ENCODE measurements around the gene PRPF8. TPM values are rescaled to one million over a fixed set of nuclear protein-coding genes. Genes with fewer than 3 reads are reported as not detected.
"Not testable (repeated sequence)": the region's sequence is repeated elsewhere in the genome, so short reads cannot be mapped to it uniquely, and the experiment has no call there.

The PRPF8 gene
- polyA plus RNA-seq, 3 donors = 52.0 to 86.7 (median 67.5) TPM

- H3K27ac ChIP-seq (ENCODE audit: low read depth, low read length) = no peak overlapping the region
- WGBS, 3 donors = 71 to 73% (median 71%) methylated on average over 19 of the region's 19 CpGs
Measured at GRCh38 chr17:1718362-1719165, 33.9 kb upstream of the PRPF8 start.

GRCh38 chr17:1716912-1717695, 32.4 kb upstream of the PRPF8 start:
- H3K27ac ChIP-seq (ENCODE audit: low read depth, low read length) = peak overlapping the region; percentile 96
- WGBS, 3 donors = 0 to 1% (median 0%) methylated on average over 13 of the region's 13 CpGs

DNA sequence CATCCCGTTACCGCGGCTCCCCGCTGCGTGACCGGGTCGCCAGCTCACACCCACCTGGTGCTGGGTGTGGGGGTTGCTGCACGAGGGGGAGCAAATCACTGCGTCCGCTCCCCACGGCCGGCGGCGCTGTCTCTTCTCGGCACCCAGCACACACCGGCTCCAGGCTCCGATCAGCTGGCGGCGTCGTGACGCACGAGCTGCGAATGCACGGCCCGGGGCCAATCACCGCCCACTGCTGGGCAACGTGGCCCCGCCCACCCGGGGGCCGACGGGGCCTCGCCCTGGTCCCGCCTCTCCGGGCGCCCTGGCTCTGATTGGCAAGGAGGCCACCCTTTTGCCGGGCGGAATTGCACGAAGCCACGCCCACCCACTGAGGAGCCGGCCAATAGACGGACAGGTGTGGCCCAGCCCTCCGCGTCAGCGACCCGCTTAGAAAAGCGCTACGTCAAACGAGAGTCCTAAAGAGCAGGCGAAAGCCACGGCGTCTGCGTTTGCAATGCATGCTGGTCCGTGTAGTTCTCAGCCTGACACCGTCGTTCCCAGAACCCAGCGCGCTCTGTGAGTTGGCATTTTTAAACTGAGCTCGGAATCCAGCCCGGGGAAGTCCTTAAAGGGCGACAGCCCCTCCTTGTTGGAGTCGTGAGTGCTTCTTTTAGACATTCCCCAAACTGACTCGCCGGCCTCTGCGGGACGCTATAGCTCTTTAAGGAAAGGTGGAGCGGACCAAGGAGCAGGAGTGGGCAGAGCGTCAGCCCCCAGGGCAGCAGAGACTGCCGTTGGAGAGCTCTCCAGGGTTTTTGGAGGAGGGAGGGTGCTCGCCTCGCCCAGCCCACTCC, 31.6 kb upstream of the PRPF8 start:
- peak overlapping the region; percentile 97 for H3K27ac ChIP-seq (ENCODE audit: low read depth, low read length)
- WGBS, 3 donors = 0 to 1% (median 1%) methylated on average over 65 to 70 of the region's 70 CpGs

DNA sequence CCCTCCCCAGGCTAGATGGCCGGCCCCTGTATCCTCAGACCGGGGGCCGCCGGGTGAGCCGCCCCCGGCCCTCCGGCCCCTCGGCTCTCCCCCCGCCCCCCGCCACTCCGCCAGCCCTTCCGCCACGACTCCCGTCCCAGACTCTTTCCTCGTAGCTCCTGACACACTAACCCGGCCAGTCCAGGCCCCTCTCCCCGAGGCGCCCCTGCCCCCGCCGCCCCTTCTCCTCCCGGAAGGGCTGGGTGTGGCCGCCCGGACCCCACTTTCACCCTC, 31.1 kb upstream of the PRPF8 start:
- H3K27ac ChIP-seq (ENCODE audit: low read depth, low read length) = peak overlapping the region; percentile 97
- WGBS, 3 donors = 0 to 2% (median 0%) methylated on average over 18 to 23 of the region's 23 CpGs

GRCh38 chr17:1714980-1715802, 30.5 kb upstream of the PRPF8 start:
- peak overlapping the region; percentile 97 for H3K27ac ChIP-seq (ENCODE audit: low read depth, low read length)
- WGBS, 3 donors = 1 to 2% (median 2%) methylated on average over 28 to 32 of the region's 32 CpGs

- 4 to 8% (median 5%) methylated on average over 12 to 19 of the region's 19 CpGs for WGBS, 3 donors
Measured at GRCh38 chr17:1714427-1714979, 29.8 kb upstream of the PRPF8 start.

GRCh38 chr17:1713878-1714426, 29.3 kb upstream of the PRPF8 start:
- H3K27ac ChIP-seq (ENCODE audit: low read depth, low read length) = peak overlapping the region; percentile 87
- WGBS, 3 donors = 6 to 14% (median 12%) methylated on average over 11 of the region's 11 CpGs

More at GRCh38 chr17:1714427-1714979, 29.8 kb upstream of the PRPF8 start:
- H3K27ac ChIP-seq (ENCODE audit: low read depth, low read length) = peak overlapping the region; percentile 87

DNA sequence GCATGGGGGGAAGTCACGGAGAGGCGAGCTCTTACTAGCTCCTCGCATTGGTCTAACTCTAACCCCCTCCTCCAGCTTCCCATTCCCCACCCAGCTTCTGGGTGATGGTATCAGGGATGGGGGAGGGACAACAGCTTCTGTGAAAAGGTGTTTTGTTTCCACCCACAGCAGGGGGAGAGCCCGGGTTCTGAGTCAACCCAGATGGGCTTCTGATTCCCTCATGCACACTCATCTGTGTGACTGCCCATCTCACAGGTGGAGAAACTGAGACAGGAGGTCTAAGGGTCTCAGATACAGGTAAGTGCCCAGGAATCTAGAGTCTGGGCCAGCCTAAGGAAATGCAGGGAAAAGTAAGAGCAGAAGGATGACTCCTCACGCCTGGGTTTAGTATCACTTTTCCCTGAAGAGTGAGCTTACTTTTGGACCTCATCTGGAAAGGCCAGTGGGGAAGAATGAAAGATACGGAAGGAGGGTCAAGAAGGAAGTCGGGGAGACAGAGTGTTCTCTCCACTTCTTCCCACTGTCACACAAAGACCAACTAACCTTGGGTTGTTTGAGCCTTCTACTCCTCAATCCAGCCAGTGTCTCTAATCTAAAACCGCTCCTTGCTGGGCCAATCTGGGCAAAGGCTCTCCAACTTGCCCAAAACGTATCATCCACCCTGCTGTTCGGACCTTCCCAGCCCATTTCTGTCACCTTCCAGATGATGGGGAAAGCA, 28.7 kb upstream of the PRPF8 start:
- H3K27ac ChIP-seq (ENCODE audit: low read depth, low read length) = no peak overlapping the region
- WGBS, 3 donors = 61 to 76% (median 68%) methylated on average over 10 of the region's 10 CpGs

- WGBS, 3 donors = 67 to 90% (median 89%) methylated on average over 8 of the region's 8 CpGs
- H3K27ac ChIP-seq (ENCODE audit: low read depth, low read length) = no peak overlapping the region
Measured at GRCh38 chr17:1712271-1712670, 27.6 kb upstream of the PRPF8 start.

- 75 to 79% (median 77%) methylated on average over 4 of the region's 4 CpGs for WGBS, 3 donors
- no peak overlapping the region for H3K27ac ChIP-seq (ENCODE audit: low read depth, low read length)
Measured at GRCh38 chr17:1711804-1712203, 27.1 kb upstream of the PRPF8 start.

GRCh38 chr17:1710807-1711553, 26.3 kb upstream of the PRPF8 start:
- H3K27ac ChIP-seq (ENCODE audit: low read depth, low read length) = peak overlapping the region; percentile 49
- WGBS, 3 donors = 21 to 33% (median 24%) methylated on average over 14 of the region's 14 CpGs

- 1 to 2% (median 1%) methylated on average over 69 to 83 of the region's 83 CpGs for WGBS, 3 donors
- peak within 1 kb of the TSS; percentile 49 for H3K27ac ChIP-seq (ENCODE audit: low read depth, low read length)
Measured at GRCh38 chr17:1709971-1710806, 25.5 kb upstream of the PRPF8 start, which contains the start of gene TLCD2. Gene TLCD2, minus strand, starts transcription at chr17:1710377. Its CDS starts 135 bp downstream, at chr17:1710242.

GRCh38 chr17:1709403-1709951, 24.8 kb upstream of the PRPF8 start:
- H3K27ac ChIP-seq (ENCODE audit: low read depth, low read length) = no peak overlapping the region
- 3 to 7% (median 7%) methylated on average over 14 to 16 of the region's 16 CpGs for WGBS, 3 donors

GRCh38 chr17:1708791-1709346, 24.2 kb upstream of the PRPF8 start:
- 89 to 97% (median 91%) methylated on average over 10 of the region's 10 CpGs for WGBS, 3 donors
- H3K27ac ChIP-seq (ENCODE audit: low read depth, low read length) = not testable (repeated sequence)

DNA sequence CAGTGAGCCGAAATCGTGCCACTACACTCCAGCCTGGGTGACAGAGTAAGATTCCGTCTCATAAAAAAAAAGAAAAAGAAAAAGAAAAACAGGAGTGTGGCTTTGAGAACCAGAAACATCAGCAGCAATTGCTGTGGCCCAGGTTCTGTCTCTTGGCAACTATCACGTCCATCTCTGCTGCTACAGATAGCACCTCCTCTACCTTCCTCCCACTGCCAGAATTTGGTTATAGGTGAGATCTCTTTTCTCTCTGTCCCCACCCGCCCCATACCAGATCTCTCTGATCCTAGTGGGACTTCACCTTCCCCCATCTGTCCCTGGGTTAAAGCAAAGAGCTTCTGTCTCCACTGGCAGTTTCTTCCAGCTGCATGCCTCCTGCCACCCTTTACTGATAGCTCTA, 22.4 kb upstream of the PRPF8 start:
- no peak overlapping the region for H3K27ac ChIP-seq (ENCODE audit: low read depth, low read length)
- 86 to 93% (median 90%) methylated on average over 4 to 5 of the region's 5 CpGs for WGBS, 3 donors

Measured in adipose tissue (tissue), 3 donors.